SK-N-SH treated with all-trans-retinoic acid at 6 μM for 48 hours (cell line): Measurements from ENCODE around the gene NOL11.

ENCODE experiments used
- ARNTL ChIP-seq: fragments of 450-650 bp; formaldehyde crosslinking; IDR thresholded peaks from 2 replicates; pipeline ENCODE4 v1.5.0; 2020; ENCODE audit warnings: low read depth, mild to moderate bottlenecking, moderate library complexity, borderline replicate concordance
- BACH2 ChIP-seq: fragments of 250-450 bp; sonication (Bioruptor Pico); IDR thresholded peaks from 2 replicates; pipeline ENCODE4 v1.9.0; 2021; ENCODE audit warnings: mild to moderate bottlenecking, borderline replicate concordance
- CREB5 ChIP-seq: fragments of 250-450 bp; sonication (Bioruptor Pico); IDR thresholded peaks from 2 replicates; pipeline ENCODE4 v1.5.1; 2020; ENCODE audit warnings: low read depth, mild to moderate bottlenecking, moderate library complexity
- CSDC2 ChIP-seq: fragments of 250-450 bp; sonication (Bioruptor Pico); IDR thresholded peaks from 2 replicates; pipeline ENCODE4 v1.5.0; 2020; ENCODE audit warnings: mild to moderate bottlenecking, moderate library complexity
- GLIS3 ChIP-seq: fragments of 250-450 bp; sonication (Bioruptor Pico); IDR thresholded peaks from 2 replicates; pipeline ENCODE4 v1.5.0; 2020; ENCODE audit warnings: mild to moderate bottlenecking, moderate library complexity
- ISL1 ChIP-seq: fragments of 250-450 bp; sonication (Bioruptor Pico); IDR thresholded peaks from 2 replicates; pipeline ENCODE4 v2.1.2; 2022; ENCODE audit warnings: mild to moderate bottlenecking, moderate library complexity
- RARB ChIP-seq: fragments of 250-450 bp; sonication (Bioruptor Pico); IDR thresholded peaks from 2 replicates; pipeline ENCODE4 v1.8.0; 2021; ENCODE audit warnings: mild to moderate bottlenecking, moderate library complexity
- TCF4 ChIP-seq: fragments of 250-450 bp; sonication (Bioruptor Pico); IDR thresholded peaks from 2 replicates; pipeline ENCODE4 v1.8.0; 2021; ENCODE audit warnings: mild to moderate bottlenecking, moderate library complexity, borderline replicate concordance
- TOX ChIP-seq: fragments of 250-450 bp; sonication (Bioruptor Pico); IDR thresholded peaks from 2 replicates; pipeline ENCODE4 v1.8.0; 2021; ENCODE audit warnings: mild to moderate bottlenecking, moderate library complexity, borderline replicate concordance
- ZFP3 ChIP-seq: fragments of 250-450 bp; sonication (Bioruptor Pico); IDR thresholded peaks from 2 replicates; pipeline ENCODE4 v1.5.0; 2020; ENCODE audit warnings: mild to moderate bottlenecking, moderate library complexity
- TF ChIP-seq, protein P1 (sequence below): fragments of 250-450 bp; sonication (Bioruptor Pico); IDR thresholded peaks from 2 replicates; pipeline ENCODE4 v1.8.0; 2020; ENCODE audit warnings: mild to moderate bottlenecking, moderate library complexity, borderline replicate concordance
- TF ChIP-seq, protein P2 (sequence below): fragments of 250-450 bp; sonication (Bioruptor Pico); IDR thresholded peaks from 2 replicates; pipeline ENCODE4 v1.5.0; 2020; ENCODE audit warnings: mild to moderate bottlenecking, moderate library complexity
- TF ChIP-seq, protein P3 (sequence below): fragments of 250-450 bp; sonication (Bioruptor Pico); IDR thresholded peaks from 2 replicates; pipeline ENCODE4 v1.5.1; 2021; ENCODE audit warnings: mild to moderate bottlenecking, moderate library complexity

GRCh38 chr17:67773246-67773645 is 55.5 kb downstream of the NOL11 start:
- TF ChIP-seq ARNTL (CRISPR knock-in tag) (no peak), TOX (no peak), ZFP3 (CRISPR knock-in tag) (no peak), CREB5 (CRISPR knock-in tag) (no peak), ISL1 (CRISPR knock-in tag) (no peak), RARB (CRISPR knock-in tag) (no peak), CSDC2 (CRISPR knock-in tag) (no peak), GLIS3 (no peak), TCF4 (CRISPR knock-in tag) (no peak), BACH2 (CRISPR knock-in tag) (no peak)
- TF ChIP-seq, protein P1, sequence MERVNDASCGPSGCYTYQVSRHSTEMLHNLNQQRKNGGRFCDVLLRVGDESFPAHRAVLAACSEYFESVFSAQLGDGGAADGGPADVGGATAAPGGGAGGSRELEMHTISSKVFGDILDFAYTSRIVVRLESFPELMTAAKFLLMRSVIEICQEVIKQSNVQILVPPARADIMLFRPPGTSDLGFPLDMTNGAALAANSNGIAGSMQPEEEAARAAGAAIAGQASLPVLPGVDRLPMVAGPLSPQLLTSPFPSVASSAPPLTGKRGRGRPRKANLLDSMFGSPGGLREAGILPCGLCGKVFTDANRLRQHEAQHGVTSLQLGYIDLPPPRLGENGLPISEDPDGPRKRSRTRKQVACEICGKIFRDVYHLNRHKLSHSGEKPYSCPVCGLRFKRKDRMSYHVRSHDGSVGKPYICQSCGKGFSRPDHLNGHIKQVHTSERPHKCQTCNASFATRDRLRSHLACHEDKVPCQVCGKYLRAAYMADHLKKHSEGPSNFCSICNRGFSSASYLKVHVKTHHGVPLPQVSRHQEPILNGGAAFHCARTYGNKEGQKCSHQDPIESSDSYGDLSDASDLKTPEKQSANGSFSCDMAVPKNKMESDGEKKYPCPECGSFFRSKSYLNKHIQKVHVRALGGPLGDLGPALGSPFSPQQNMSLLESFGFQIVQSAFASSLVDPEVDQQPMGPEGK: no peak
- TF ChIP-seq, protein P2, sequence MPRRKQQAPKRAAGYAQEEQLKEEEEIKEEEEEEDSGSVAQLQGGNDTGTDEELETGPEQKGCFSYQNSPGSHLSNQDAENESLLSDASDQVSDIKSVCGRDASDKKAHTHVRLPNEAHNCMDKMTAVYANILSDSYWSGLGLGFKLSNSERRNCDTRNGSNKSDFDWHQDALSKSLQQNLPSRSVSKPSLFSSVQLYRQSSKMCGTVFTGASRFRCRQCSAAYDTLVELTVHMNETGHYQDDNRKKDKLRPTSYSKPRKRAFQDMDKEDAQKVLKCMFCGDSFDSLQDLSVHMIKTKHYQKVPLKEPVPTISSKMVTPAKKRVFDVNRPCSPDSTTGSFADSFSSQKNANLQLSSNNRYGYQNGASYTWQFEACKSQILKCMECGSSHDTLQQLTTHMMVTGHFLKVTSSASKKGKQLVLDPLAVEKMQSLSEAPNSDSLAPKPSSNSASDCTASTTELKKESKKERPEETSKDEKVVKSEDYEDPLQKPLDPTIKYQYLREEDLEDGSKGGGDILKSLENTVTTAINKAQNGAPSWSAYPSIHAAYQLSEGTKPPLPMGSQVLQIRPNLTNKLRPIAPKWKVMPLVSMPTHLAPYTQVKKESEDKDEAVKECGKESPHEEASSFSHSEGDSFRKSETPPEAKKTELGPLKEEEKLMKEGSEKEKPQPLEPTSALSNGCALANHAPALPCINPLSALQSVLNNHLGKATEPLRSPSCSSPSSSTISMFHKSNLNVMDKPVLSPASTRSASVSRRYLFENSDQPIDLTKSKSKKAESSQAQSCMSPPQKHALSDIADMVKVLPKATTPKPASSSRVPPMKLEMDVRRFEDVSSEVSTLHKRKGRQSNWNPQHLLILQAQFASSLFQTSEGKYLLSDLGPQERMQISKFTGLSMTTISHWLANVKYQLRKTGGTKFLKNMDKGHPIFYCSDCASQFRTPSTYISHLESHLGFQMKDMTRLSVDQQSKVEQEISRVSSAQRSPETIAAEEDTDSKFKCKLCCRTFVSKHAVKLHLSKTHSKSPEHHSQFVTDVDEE (CRISPR knock-in tag): no peak
- TF ChIP-seq, protein P3, sequence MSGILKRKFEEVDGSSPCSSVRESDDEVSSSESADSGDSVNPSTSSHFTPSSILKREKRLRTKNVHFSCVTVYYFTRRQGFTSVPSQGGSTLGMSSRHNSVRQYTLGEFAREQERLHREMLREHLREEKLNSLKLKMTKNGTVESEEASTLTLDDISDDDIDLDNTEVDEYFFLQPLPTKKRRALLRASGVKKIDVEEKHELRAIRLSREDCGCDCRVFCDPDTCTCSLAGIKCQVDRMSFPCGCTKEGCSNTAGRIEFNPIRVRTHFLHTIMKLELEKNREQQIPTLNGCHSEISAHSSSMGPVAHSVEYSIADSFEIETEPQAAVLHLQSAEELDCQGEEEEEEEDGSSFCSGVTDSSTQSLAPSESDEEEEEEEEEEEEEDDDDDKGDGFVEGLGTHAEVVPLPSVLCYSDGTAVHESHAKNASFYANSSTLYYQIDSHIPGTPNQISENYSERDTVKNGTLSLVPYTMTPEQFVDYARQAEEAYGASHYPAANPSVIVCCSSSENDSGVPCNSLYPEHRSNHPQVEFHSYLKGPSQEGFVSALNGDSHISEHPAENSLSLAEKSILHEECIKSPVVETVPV (CRISPR knock-in tag): no peak
